B cell (primary cell): ENCODE data around the gene FAXDC2. TPM values are rescaled to one million over a fixed set of nuclear protein-coding genes. Genes with fewer than 3 reads are reported as not detected.

Experiments
- ATAC-seq: fragments of 200-7000 bp; cut with Tn5 transposase; one replicate; pipeline ENCODE4 v1.10.0; 2021; ENCODE audit warnings: low read depth, mild to moderate bottlenecking, moderate number of reproducible peaks, moderate library complexity
- CTCF ChIA-PET: fragments of 350-600 bp; sonication (Branson Sonifier 250); formaldehyde crosslinking; loops from one replicate; lab custom pipeline; 2021; ENCODE audit warnings: antibody characterized with exemption, inconsistent platforms; lab: Charles Lee
- POLR2A ChIA-PET: fragments of 350-600 bp; sonication (Branson Sonifier 250); formaldehyde crosslinking; loops from one replicate; lab custom pipeline; 2021; ENCODE audit warnings: antibody characterized with exemption; lab: Charles Lee
- DNase-seq: peaks from one replicate; pipeline ENCODE4 v3.0.0; 2013
- H2AFZ ChIP-seq: 2 replicates; pipeline ENCODE4 v1.6.1; 2012; ENCODE audit warnings: mild to moderate bottlenecking, low read depth, low read length; ENCODE audit not compliant: insufficient read depth, poor library complexity, severe bottlenecking
- H3K27ac ChIP-seq, 2 donors: 1 replicate in 1 of 2; 2 replicates in 1 of 2; pipeline ENCODE4 v1.5.1; 2012 to 2013; ENCODE audit warnings: low read length in 2 of 2, mild to moderate bottlenecking in 2 of 2, moderate library complexity in 1 of 2
- H3K27me3 ChIP-seq, 4 experiments: fragments of 200-600 bp in 1 of 4; sonication (generic) in 1 of 4; replicated peaks in 1 of 4; 1 replicate in 2 of 4; 2 replicates in 2 of 4; pipeline versions ENCODE4 v1.6.1 to v1.7.0; 2013 to 2016; ENCODE audit warnings: low read length in 3 of 4, mild to moderate bottlenecking in 2 of 4, mixed read lengths in 1 of 4, moderate library complexity in 1 of 4; ENCODE audit not compliant: insufficient read depth in 4 of 4, control insufficient read depth in 3 of 4; ENCODE audit errors: control extremely low read depth in 1 of 4
- H3K36me3 ChIP-seq, 2 experiments: replicated peaks in 1 of 2; 1 replicate in 1 of 2; 2 replicates in 1 of 2; pipeline versions ENCODE4 v1.6.1 to v1.7.1; 2013; ENCODE audit warnings: low read length in 1 of 2; ENCODE audit not compliant: insufficient read depth in 2 of 2, control insufficient read depth in 1 of 2; ENCODE audit errors: control extremely low read depth in 1 of 2, extremely low read depth in 1 of 2
- H3K4me1 ChIP-seq, 2 donors: fragments of 200-600 bp in 1 of 2; sonication (generic) in 1 of 2; 1 replicate in 1 of 2; 2 replicates in 1 of 2; pipeline versions ENCODE4 v1.5.1 to v1.6.1; 2013 to 2017; ENCODE audit warnings: low read length in 2 of 2; ENCODE audit not compliant: control insufficient read depth in 2 of 2, insufficient read depth in 2 of 2
- H3K4me2 ChIP-seq: replicated peaks from 2 replicates; pipeline ENCODE3; 2012; ENCODE audit warnings: mild to moderate bottlenecking, low read depth, low read length; ENCODE audit not compliant: poor library complexity, severe bottlenecking
- H3K4me3 ChIP-seq, 5 experiments: fragments of 200-600 bp in 1 of 5; sonication (generic) in 1 of 5; 1 replicate in 3 of 5; 2 replicates in 2 of 5; pipeline versions ENCODE4 v1.5.1 to v1.7.0; 2011 to 2016; ENCODE audit warnings: low read length in 4 of 5, mild to moderate bottlenecking in 4 of 5, low read depth in 2 of 5, control low read depth in 1 of 5, moderate library complexity in 1 of 5; ENCODE audit not compliant: insufficient read depth in 1 of 5; ENCODE audit errors: control extremely low read depth in 1 of 5, extremely low read depth in 1 of 5
- H3K79me2 ChIP-seq: fragments of 200-600 bp; sonication (generic); one replicate; pipeline ENCODE4 v1.6.0; 2016; ENCODE audit warnings: low read length; ENCODE audit not compliant: control insufficient read depth, insufficient read depth
- H3K9ac ChIP-seq: fragments of 200-600 bp; sonication (generic); 2 replicates; pipeline ENCODE4 v1.6.1; 2017; ENCODE audit warnings: mild to moderate bottlenecking, low read length, moderate library complexity
- H3K9me3 ChIP-seq, 3 donors: one replicate each; pipeline versions ENCODE4 v1.6.1 to v1.7.1; 2013; ENCODE audit warnings: low read length in 2 of 3; ENCODE audit not compliant: control insufficient read depth in 2 of 3, insufficient read depth in 1 of 3; ENCODE audit errors: control extremely low read depth in 1 of 3
- H4K20me1 ChIP-seq: 2 replicates; pipeline ENCODE4 v1.6.0; 2012; ENCODE audit warnings: mild to moderate bottlenecking, low read length; ENCODE audit not compliant: insufficient read depth, control insufficient read depth, poor library complexity, severe bottlenecking
- H3K27ac Mint-ChIP-seq: one replicate; pipeline ENCODE4 v1.8.0; 2021; ENCODE audit warnings: mixed read lengths
- H3K27me3 Mint-ChIP-seq: one replicate; pipeline ENCODE4 v1.8.0; 2021; ENCODE audit warnings: mixed read lengths
- H3K4me1 Mint-ChIP-seq: one replicate; pipeline ENCODE4 v1.8.0; 2021; ENCODE audit warnings: mixed read lengths
- H3K4me3 Mint-ChIP-seq: one replicate; pipeline ENCODE4 v1.8.0; 2021; ENCODE audit warnings: mixed read lengths
- H3K9me3 Mint-ChIP-seq: one replicate; pipeline ENCODE4 v1.8.0; 2022; ENCODE audit warnings: mixed read lengths; ENCODE audit not compliant: insufficient read depth
- CTCF ChIP-seq: fragments of 200-600 bp; IDR thresholded peaks from one replicate; pipeline ENCODE4 v1.8.0; 2022; ENCODE audit warnings: antibody characterized with exemption, mild to moderate bottlenecking
- EZH2 ChIP-seq: IDR thresholded peaks from 2 replicates; pipeline ENCODE4 v1.6.1; 2012; ENCODE audit warnings: borderline replicate concordance, low read depth, mild to moderate bottlenecking, moderate library complexity, low read length; ENCODE audit not compliant: insufficient read depth, poor library complexity, severe bottlenecking
- WGBS: methylation state at CpG from one replicate; pipeline ENCODE4 v1.1.5; 2013; ENCODE audit warnings: missing lambda C conversion rate; ENCODE audit not compliant: insufficient coverage; 5-methylcytosine and 5-hydroxymethylcytosine counted together
- intact Hi-C: fragments of 100-400 bp; cut with micrococcal nuclease; formaldehyde crosslinking; loops from one replicate; pipeline ENCODE4 v1.10.0; 2022
- polyA plus RNA-seq: library from polyadenylated mRNA; depleted of rRNA; stranded (reverse); fragments of >200 nt; gene quantifications from 2 replicates; pipeline ENCODE4 v1.2.3, GENCODE V29; 2012
- total RNA-seq, 2 donors: library from RNA; stranded (reverse); fragments of 120-200 nt in 1 of 2; gene quantifications; 1 replicate in 1 of 2; 2 replicates in 1 of 2; pipeline versions ENCODE4 v1.2.3 to v1.2.4, GENCODE V29; 2013 to 2022

Gene FAXDC2
- total and polyA plus RNA-seq, 2 donors (not counting 1 experiment from before 2014, with no cell fraction given), result 0.07 TPM; not detected in 1

DNA sequence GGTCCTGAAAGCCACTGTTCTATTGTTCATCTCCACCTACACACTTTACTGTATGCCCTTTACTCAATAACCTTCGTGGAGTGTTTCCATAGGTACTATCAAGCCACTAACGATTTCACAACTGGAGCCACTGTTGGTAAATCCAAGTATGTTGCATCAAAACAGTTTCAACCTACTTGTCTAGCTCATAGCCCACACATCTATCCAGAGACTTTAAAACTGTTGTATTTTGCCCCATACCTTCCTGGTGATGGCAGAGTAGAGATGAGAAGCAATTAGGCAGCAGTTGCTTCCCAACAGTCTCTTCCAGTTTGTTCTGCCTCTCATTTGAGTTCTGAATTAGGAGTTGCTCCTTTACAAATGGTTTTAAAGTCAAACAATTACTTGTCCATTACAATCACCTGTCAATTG is 607 bp downstream of the FAXDC2 start:
- Histone ChIP-seq H2AFZ (no peak overlapping the region), H3K36me3 (no peaks in the 10 kb centered on the region), H3K4me2 (no peak overlapping the region), H3K9me3 (no peaks in the 10 kb centered on the region), H3K79me2 (no peaks in the 10 kb centered on the region), H3K4me3 (no peak overlapping the region), H3K4me1 (peaks cover 0 to 7% of the 10 kb centered on the region in 2 donors), H3K27me3 (no peaks in the 10 kb centered on the region), H4K20me1 (no peaks in the 10 kb centered on the region), H3K9ac (no peak overlapping the region), H3K27ac (no peak overlapping the region)
- no peaks in the 10 kb centered on the region for H3K4me1 Mint-ChIP-seq
- CTCF ChIA-PET, result no interaction called here
- DNase-seq (no peak), ATAC-seq (no peak)
- TF ChIP-seq CTCF, result no peak
- H3K4me3 Mint-ChIP-seq, result no peak overlapping the region
- H3K27me3 Mint-ChIP-seq, result no peaks in the 10 kb centered on the region
- WGBS, result 90% methylated on average over 2 of the region's 2 CpGs
- no peak overlapping the region for H3K27ac Mint-ChIP-seq
- no peaks in the 10 kb centered on the region for H3K9me3 Mint-ChIP-seq
- intact Hi-C loops, result no loop called here
- POLR2A ChIA-PET, result no interaction called here

- WGBS, result 41% methylated on average over 3 of the region's 6 CpGs
- ChIA-PET POLR2A (no interaction called here), CTCF (no interaction called here)
- intact Hi-C loops, result no loop called here
- no peaks in the 10 kb centered on the region for H3K36me3 ChIP-seq
- Mint-ChIP-seq H3K27ac (no peak overlapping the region), H3K27me3 (no peaks in the 10 kb centered on the region), H3K4me1 (no peaks in the 10 kb centered on the region), H3K4me3 (no peak overlapping the region), H3K9me3 (no peaks in the 10 kb centered on the region)
- no peak overlapping the region for H3K9ac ChIP-seq
- H3K79me2 ChIP-seq, result no peaks in the 10 kb centered on the region
- TF ChIP-seq EZH2 (no peak), CTCF (no peak)
- H4K20me1 ChIP-seq, result no peaks in the 10 kb centered on the region
- H3K4me1 ChIP-seq, result peaks cover 0 to 7% of the 10 kb centered on the region in 2 donors
- H2AFZ ChIP-seq, result no peak overlapping the region
- H3K4me3 ChIP-seq, result no peak overlapping the region
- H3K27ac ChIP-seq, result no peak overlapping the region
- H3K9me3 ChIP-seq, result no peaks in the 10 kb centered on the region
- no peaks in the 10 kb centered on the region for H3K27me3 ChIP-seq
- no peak overlapping the region for H3K4me2 ChIP-seq
- ATAC-seq (no peak), DNase-seq (no peak)
Measured at GRCh38 chr5:154849264-154849785, 1.1 kb downstream of the FAXDC2 start.
